Panc1 (cell line): ENCODE results near the gene SH2D1A.

Source experiments
- CTCF ChIP-seq: fragments of 450-650 bp; IDR thresholded peaks from 2 replicates; pipeline ENCODE4 v1.5.1; 2017; ENCODE audit warnings: mild to moderate bottlenecking
- REST ChIP-seq, 2 experiments: IDR thresholded peaks; 2 replicates each; pipeline ENCODE4 v1.6.1; 2011 to 2012; ENCODE audit warnings: low read depth in 2 of 2, control low read depth in 1 of 2, low read length in 1 of 2, mild to moderate bottlenecking in 1 of 2, moderate library complexity in 1 of 2; ENCODE audit not compliant: insufficient read depth in 1 of 2

DNA sequence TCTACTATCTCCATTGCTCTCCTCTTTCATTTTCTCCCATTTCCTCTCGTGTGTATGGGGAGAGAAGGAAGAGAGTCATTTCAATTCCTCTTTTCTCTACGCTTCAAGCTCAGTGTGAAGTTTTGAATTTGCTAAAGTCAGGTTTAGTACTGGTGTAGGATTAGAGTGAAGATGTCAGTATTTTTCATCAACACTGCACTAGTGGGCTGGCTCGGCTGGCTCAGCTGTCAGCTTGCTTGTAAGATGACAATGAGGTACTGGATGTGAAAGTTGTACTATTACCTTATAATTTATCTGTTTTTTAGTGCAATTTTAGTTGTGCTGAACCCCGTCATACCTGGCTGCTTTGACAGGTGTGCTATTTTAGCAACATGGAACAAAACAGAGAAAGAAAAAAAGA, 2.1 kb upstream of the SH2D1A start:
- TF ChIP-seq REST (IDR thresholded peaks at IDR 0.05; ENCODE audit: insufficient read depth in 1 of 2, low read depth in 2 of 2, low read length in 1 of 2) (no peak), CTCF (no peak)
